ENCODE data around the gene ZNF784. TPM values are rescaled to one million over a fixed set of nuclear protein-coding genes. Genes with fewer than 3 reads are reported as not detected.

The ZNF784 gene
- total and polyA plus RNA-seq, 2 of the 4 experiments (the other 2 are of a cell fraction): 2.5 to 3.7 TPM

- ATAC-seq (ENCODE audit: low read depth): no peak
- in situ Hi-C loops (cut with MboI; ENCODE audit: low sequenced_read_pairs): no loop called here
- no peak overlapping the region for H2AK9ac ChIP-seq (replicated peaks; ENCODE audit: low read depth, low read length, poor library complexity)
- H3K14ac ChIP-seq (replicated peaks; ENCODE audit: low read depth, low read length): no peak overlapping the region
- BruUV-seq (replicated peaks): no TSS peak
- H4K91ac ChIP-seq (ENCODE audit: insufficient read depth, low read depth, low read length): no peak overlapping the region
- H3K18ac ChIP-seq (ENCODE audit: low read depth, low read length): no peak overlapping the region
- H4K5ac ChIP-seq (ENCODE audit: low read depth, low read length): no peak overlapping the region
- peaks cover 4% of the 10 kb centered on the region; the same call in 1 of the 2 replicates for H3K4me1 ChIP-seq (ENCODE audit: control insufficient read depth, insufficient read depth, low read length)
- H3K27me3 ChIP-seq (ENCODE audit: control insufficient read depth, insufficient read depth, low read length): no peaks in the 10 kb centered on the region
- H4K8ac ChIP-seq (ENCODE audit: low read depth in 2 of 2, low read length in 2 of 2): no peak overlapping the region
- no peak overlapping the region for H3K23ac ChIP-seq (ENCODE audit: low read depth, low read length)
- H3K79me1 ChIP-seq (ENCODE audit: low read depth in 1 of 2, low read length in 2 of 2): peaks cover 15 to 28% of the 10 kb centered on the region in 2 experiments
- H3K4ac ChIP-seq (ENCODE audit: low read depth, low read length): no peak overlapping the region
- intact Hi-C loops (cut with micrococcal nuclease): no loop called here
- no peak overlapping the region for H2BK5ac ChIP-seq (ENCODE audit: low read depth, low read length, poor library complexity, severe bottlenecking)
- no peak overlapping the region for H2BK120ac ChIP-seq (ENCODE audit: low read depth, low read length)
- ChIA-PET CTCF (no interaction called here), POLR2A (ENCODE audit: unreplicated experiment) (no interaction called here)
- TF ChIP-seq RAD21 (IDR thresholded peaks at IDR 0.05; ENCODE audit: low read length): no peak
- TF ChIP-seq POLR2A (IDR thresholded peaks at IDR 0.05; ENCODE audit: low read depth, low read length): no peak
- no peak for TF ChIP-seq NFE2L2 (IDR thresholded peaks at IDR 0.05; ENCODE audit: low read depth, low read length)
- no peak for TF ChIP-seq SMC3 (IDR thresholded peaks at IDR 0.05; ENCODE audit: low read depth, low read length)
- no peak for TF ChIP-seq MAZ (IDR thresholded peaks at IDR 0.05; ENCODE audit: borderline replicate concordance, low read depth, low read length)
- TF ChIP-seq CEBPB (IDR thresholded peaks at IDR 0.05; ENCODE audit: low read depth, low read length): no peak
- TF ChIP-seq, protein P1, sequence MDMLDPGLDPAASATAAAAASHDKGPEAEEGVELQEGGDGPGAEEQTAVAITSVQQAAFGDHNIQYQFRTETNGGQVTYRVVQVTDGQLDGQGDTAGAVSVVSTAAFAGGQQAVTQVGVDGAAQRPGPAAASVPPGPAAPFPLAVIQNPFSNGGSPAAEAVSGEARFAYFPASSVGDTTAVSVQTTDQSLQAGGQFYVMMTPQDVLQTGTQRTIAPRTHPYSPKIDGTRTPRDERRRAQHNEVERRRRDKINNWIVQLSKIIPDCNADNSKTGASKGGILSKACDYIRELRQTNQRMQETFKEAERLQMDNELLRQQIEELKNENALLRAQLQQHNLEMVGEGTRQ (IDR thresholded peaks at IDR 0.05; ENCODE audit: low read depth, low read length): no peak
- TF ChIP-seq BHLHE40 (IDR thresholded peaks at IDR 0.05; ENCODE audit: low read depth, low read length): no peak
- no peak for TF ChIP-seq MXI1 (IDR thresholded peaks at IDR 0.05; ENCODE audit: borderline replicate concordance, low read depth, low read length)
- no peak for TF ChIP-seq ELK1 (IDR thresholded peaks at IDR 0.05; ENCODE audit: borderline replicate concordance, low read depth, low read length)
- no peak for TF ChIP-seq MAFK (IDR thresholded peaks at IDR 0.05; ENCODE audit: low read depth, low read length)
- TF ChIP-seq CTCF (conservative IDR thresholded peaks at IDR 0.05; ENCODE audit: low read depth, low read length): no peak
- no peak overlapping the region for H3K4me2 ChIP-seq (ENCODE audit: low read depth, low read length)
- H4K20me1 ChIP-seq (ENCODE audit: insufficient read depth, low read length): no peaks in the 10 kb centered on the region
- no peak overlapping the region for H2AK5ac ChIP-seq (ENCODE audit: low read depth, low read length)
- H3K36me3 ChIP-seq (ENCODE audit: control insufficient read depth, insufficient read depth, low read length): peaks cover 42% of the 10 kb centered on the region
- no peak overlapping the region for H3K27ac ChIP-seq (ENCODE audit: insufficient read depth, low read length)
- no peak overlapping the region for H3K4me3 ChIP-seq (ENCODE audit: insufficient read depth, low read depth, low read length)
- H3K9me1 ChIP-seq (ENCODE audit: insufficient read depth, low read length): peaks cover 11% of the 10 kb centered on the region
- H3K56ac ChIP-seq (ENCODE audit: extremely low read depth, insufficient read depth, low read length): no peak overlapping the region
- no peak overlapping the region for H3K9ac ChIP-seq (ENCODE audit: low read depth, low read length)
- no peak for DNase-seq
- no peaks in the 10 kb centered on the region for H3K9me3 ChIP-seq (ENCODE audit: control insufficient read depth, insufficient read depth, low read length)
- no peak overlapping the region for H2AFZ ChIP-seq (replicated peaks; ENCODE audit: low read length, poor library complexity)
- 100% methylated on average over 2 of the region's 3 CpGs; no CpG with 5 or more reads in 1 of the 2 experiments for WGBS, 2 experiments (ENCODE audit: extremely low coverage in 2 of 2, insufficient read length in 1 of 2)
- no peak overlapping the region for H2BK20ac ChIP-seq (ENCODE audit: low read depth, low read length)
- no peak overlapping the region for H2BK15ac ChIP-seq (ENCODE audit: low read depth, low read length)
- dilution Hi-C loops (cut with HindIII; ENCODE audit: low sequenced_read_pairs, unreplicated experiment): no loop called here
These were observed 28.1 kb downstream of the ZNF784 start for GRCh38 chr19:55596304-55596703.

All from IMR-90 (cell line).